Measurements from ENCODE around the gene ADGRV1.

- TF ChIP-seq, protein P1, sequence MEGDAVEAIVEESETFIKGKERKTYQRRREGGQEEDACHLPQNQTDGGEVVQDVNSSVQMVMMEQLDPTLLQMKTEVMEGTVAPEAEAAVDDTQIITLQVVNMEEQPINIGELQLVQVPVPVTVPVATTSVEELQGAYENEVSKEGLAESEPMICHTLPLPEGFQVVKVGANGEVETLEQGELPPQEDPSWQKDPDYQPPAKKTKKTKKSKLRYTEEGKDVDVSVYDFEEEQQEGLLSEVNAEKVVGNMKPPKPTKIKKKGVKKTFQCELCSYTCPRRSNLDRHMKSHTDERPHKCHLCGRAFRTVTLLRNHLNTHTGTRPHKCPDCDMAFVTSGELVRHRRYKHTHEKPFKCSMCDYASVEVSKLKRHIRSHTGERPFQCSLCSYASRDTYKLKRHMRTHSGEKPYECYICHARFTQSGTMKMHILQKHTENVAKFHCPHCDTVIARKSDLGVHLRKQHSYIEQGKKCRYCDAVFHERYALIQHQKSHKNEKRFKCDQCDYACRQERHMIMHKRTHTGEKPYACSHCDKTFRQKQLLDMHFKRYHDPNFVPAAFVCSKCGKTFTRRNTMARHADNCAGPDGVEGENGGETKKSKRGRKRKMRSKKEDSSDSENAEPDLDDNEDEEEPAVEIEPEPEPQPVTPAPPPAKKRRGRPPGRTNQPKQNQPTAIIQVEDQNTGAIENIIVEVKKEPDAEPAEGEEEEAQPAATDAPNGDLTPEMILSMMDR (IDR thresholded peaks at IDR 0.05; ENCODE audit: poor library complexity, severe bottlenecking): no peak
- TF ChIP-seq EZH2 (IDR thresholded peaks at IDR 0.05; ENCODE audit: borderline replicate concordance, insufficient read depth, low read length, poor library complexity, severe bottlenecking): no peak
- no peak for TF ChIP-seq MXI1 (conservative IDR thresholded peaks at IDR 0.05; ENCODE audit: poor library complexity, severe bottlenecking)
- no peak for TF ChIP-seq RAD21 (conservative IDR thresholded peaks at IDR 0.05)
- no peak for TF ChIP-seq POLR2AphosphoS5 (IDR thresholded peaks at IDR 0.05)
- TF ChIP-seq TAF1 (IDR thresholded peaks at IDR 0.05; ENCODE audit: low read depth): no peak
- no peak for TF ChIP-seq EP300 (conservative IDR thresholded peaks at IDR 0.05; ENCODE audit: poor library complexity, severe bottlenecking)
- no peak for TF ChIP-seq REST (IDR thresholded peaks at IDR 0.05; ENCODE audit: borderline replicate concordance)
- no peak for TF ChIP-seq SMC3 (conservative IDR thresholded peaks at IDR 0.05; ENCODE audit: poor library complexity)
These were observed 544.9 kb downstream of the ADGRV1 start for GRCh38 chr5:91103353-91104061.

Data from neural cell (in vitro differentiated cells).